Measurements from ENCODE around the gene MFRP. TPM values are rescaled to one million over a fixed set of nuclear protein-coding genes. Genes with fewer than 3 reads are reported as not detected.

Gene MFRP
- total RNA-seq, 1 donor from 2014 or later: not detected

GRCh38 chr11:119295178-119295577 is 51.3 kb downstream of the MFRP start:
- no peak for DNase-seq (ENCODE audit: low spot score)

- no peak for DNase-seq (ENCODE audit: low spot score)
Measured at GRCh38 chr11:119293461-119293860, 53.0 kb downstream of the MFRP start.

GRCh38 chr11:119290894-119291497 is 55.5 kb downstream of the MFRP start:
- DNase-seq (ENCODE audit: low spot score): no peak

Other genes with a start within 250 kb of the MFRP start
- gene DPAGT1, start 244.9 kb downstream of the MFRP start, total RNA-seq: 65.9 TPM
- gene C2CD2L, start 239.4 kb downstream of the MFRP start, total RNA-seq: 21.9 TPM
- gene HINFP, start 225.1 kb downstream of the MFRP start, total RNA-seq: 35.9 TPM
- gene ABCG4, start 197.7 kb downstream of the MFRP start, total RNA-seq: 0.17 TPM
- 24.6 TPM for gene NLRX1, start 178.0 kb downstream of the MFRP start, total RNA-seq
- 107 TPM for gene NHERF4, start 161.2 kb downstream of the MFRP start, total RNA-seq
- gene CBL, start 140.4 kb downstream of the MFRP start, total RNA-seq: 15.6 TPM
- 130 TPM for gene MCAM, start 29.6 kb downstream of the MFRP start, total RNA-seq
- gene RNF26, start 12.2 kb downstream of the MFRP start, total RNA-seq: 36.4 TPM
- 32.9 TPM for gene C1QTNF5, start 5.8 kb downstream of the MFRP start, total RNA-seq
- gene USP2, start 35.0 kb upstream of the MFRP start, total RNA-seq: 7.3 TPM
- 17.8 TPM for gene THY1, start 76.5 kb upstream of the MFRP start, total RNA-seq

Measured in mucosa of gallbladder (tissue), 1 donor.